GM12874 (cell line): Measurements from ENCODE around the gene PBX3.

Experiments used
- CTCF ChIP-seq: IDR thresholded peaks from 2 replicates; pipeline ENCODE4 v1.5.1; 2011; ENCODE audit warnings: low read depth, mild to moderate bottlenecking, control low read depth, low read length, moderate library complexity; ENCODE audit not compliant: insufficient read depth

The PBX3 gene

GRCh38 chr9:125749287-125749935 is 2.2 kb downstream of the PBX3 start:
- no peak for TF ChIP-seq CTCF

- no peak for TF ChIP-seq CTCF
Measured at GRCh38 chr9:125749951-125750626, 2.9 kb downstream of the PBX3 start.

GRCh38 chr9:125750627-125751011 is 3.4 kb downstream of the PBX3 start:
- no peak for TF ChIP-seq CTCF

- TF ChIP-seq CTCF: no peak
Measured at GRCh38 chr9:125752070-125752628, 5.0 kb downstream of the PBX3 start.

- TF ChIP-seq CTCF: no peak
Measured at GRCh38 chr9:125754096-125754495, 6.9 kb downstream of the PBX3 start.

- no peak for TF ChIP-seq CTCF
Measured at GRCh38 chr9:125755340-125755739, 8.2 kb downstream of the PBX3 start.

GRCh38 chr9:125756518-125756917 is 9.3 kb downstream of the PBX3 start:
- TF ChIP-seq CTCF: no peak
